Nephron (organoid): Measurements from ENCODE around the gene AGAP1.
A peak's percentile ranks its signal among the peaks of the same experiment; 100 is the strongest.

Experiments
- H3K27ac Mint-ChIP-seq, 3 experiments: 2 replicates each; pipeline ENCODE4 v1.8.0; 2020; ENCODE audit warnings: mixed read lengths in 3 of 3, mild to moderate bottlenecking in 2 of 3, moderate library complexity in 1 of 3
- H3K27me3 Mint-ChIP-seq: 2 replicates; pipeline ENCODE4 v1.8.0; 2021; ENCODE audit warnings: low read depth, mild to moderate bottlenecking, moderate library complexity, mixed read lengths
- H3K36me3 Mint-ChIP-seq: 2 replicates; pipeline ENCODE4 v1.8.0; 2020; ENCODE audit warnings: low read depth, mixed read lengths
- H3K4me1 Mint-ChIP-seq: 2 replicates; pipeline ENCODE4 v1.8.0; 2020; ENCODE audit warnings: mixed read lengths
- H3K4me3 Mint-ChIP-seq, 3 experiments: 2 replicates each; pipeline ENCODE4 v1.8.0; 2020; ENCODE audit warnings: mild to moderate bottlenecking in 3 of 3, mixed read lengths in 3 of 3, moderate library complexity in 2 of 3
- H3K9me3 Mint-ChIP-seq: 2 replicates; pipeline ENCODE4 v1.8.0; 2020; ENCODE audit warnings: mixed read lengths
- CTCF ChIP-seq, 3 experiments: fragments of 200-600 bp; sonication (generic); IDR thresholded peaks; one replicate each; pipeline ENCODE4 v1.5.0; 2021; ENCODE audit warnings: antibody characterized with exemption in 3 of 3; ENCODE audit not compliant: unreplicated experiment in 3 of 3

Gene AGAP1

GRCh38 chr2:235595422-235596010 is 101.7 kb downstream of the AGAP1 start:
- H3K4me1 Mint-ChIP-seq, result peaks cover 8% of the 10 kb centered on the region
- no peak overlapping the region for H3K27ac Mint-ChIP-seq
- H3K9me3 Mint-ChIP-seq, result no peaks in the 10 kb centered on the region
- H3K27me3 Mint-ChIP-seq, result peaks cover 4% of the 10 kb centered on the region
- TF ChIP-seq CTCF (IDR thresholded peaks at IDR 0.05; ENCODE audit: unreplicated experiment in 3 of 3), result peak; percentile 74 to 88 (median 85)
- no peak overlapping the region for H3K4me3 Mint-ChIP-seq
- no peaks in the 10 kb centered on the region for H3K36me3 Mint-ChIP-seq

DNA sequence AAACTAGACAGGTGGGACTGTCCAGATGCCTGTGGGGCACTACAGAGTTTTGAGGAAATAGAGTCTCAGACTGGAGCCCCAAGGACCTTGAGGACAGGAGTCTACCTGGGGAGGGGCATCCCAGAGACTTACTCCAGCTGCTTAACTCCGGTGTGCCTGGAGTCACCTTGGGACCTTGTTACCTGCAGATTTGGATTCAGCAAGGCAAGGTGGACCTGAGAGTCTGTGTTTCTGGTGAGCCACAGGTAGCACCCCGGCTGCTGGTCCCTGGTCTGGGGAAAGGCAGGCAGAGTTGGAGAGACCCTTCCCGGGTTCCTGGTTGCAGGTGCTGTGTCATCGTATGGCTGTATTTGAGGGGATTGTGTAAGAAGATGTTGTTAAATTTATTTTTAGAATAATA is 102.4 kb downstream of the AGAP1 start:
- H3K36me3 Mint-ChIP-seq, result no peaks in the 10 kb centered on the region
- H3K4me3 Mint-ChIP-seq, result no peak overlapping the region
- TF ChIP-seq CTCF (IDR thresholded peaks at IDR 0.05; ENCODE audit: unreplicated experiment in 3 of 3), result no peak
- no peaks in the 10 kb centered on the region for H3K9me3 Mint-ChIP-seq
- no peak overlapping the region for H3K27ac Mint-ChIP-seq
- H3K27me3 Mint-ChIP-seq, result peaks cover 4% of the 10 kb centered on the region
- H3K4me1 Mint-ChIP-seq, result peaks cover 8% of the 10 kb centered on the region

GRCh38 chr2:235597081-235597615 is 103.3 kb downstream of the AGAP1 start:
- Mint-ChIP-seq H3K4me3 (no peak overlapping the region), H3K4me1 (peaks cover 8% of the 10 kb centered on the region), H3K36me3 (peaks cover 3% of the 10 kb centered on the region), H3K9me3 (no peaks in the 10 kb centered on the region), H3K27ac (no peak overlapping the region), H3K27me3 (peaks cover 4% of the 10 kb centered on the region)
- TF ChIP-seq CTCF (IDR thresholded peaks at IDR 0.05; ENCODE audit: unreplicated experiment in 3 of 3), result no peak

- Mint-ChIP-seq H3K9me3 (peaks cover under 1% of the 10 kb centered on the region), H3K27ac (no peak overlapping the region), H3K4me3 (no peak overlapping the region), H3K4me1 (peaks cover 8% of the 10 kb centered on the region), H3K36me3 (peaks cover 8% of the 10 kb centered on the region), H3K27me3 (peaks cover 4% of the 10 kb centered on the region)
- TF ChIP-seq CTCF (IDR thresholded peaks at IDR 0.05; ENCODE audit: unreplicated experiment in 3 of 3), result no peak
These were observed 104.2 kb downstream of the AGAP1 start for GRCh38 chr2:235598026-235598425.

GRCh38 chr2:235598532-235599531 is 105.0 kb downstream of the AGAP1 start:
- TF ChIP-seq CTCF (IDR thresholded peaks at IDR 0.05; ENCODE audit: unreplicated experiment in 3 of 3), result no peak
- Mint-ChIP-seq H3K27ac (no peak overlapping the region), H3K9me3 (peaks cover 3% of the 10 kb centered on the region), H3K27me3 (peaks cover 4% of the 10 kb centered on the region), H3K36me3 (peaks cover 10% of the 10 kb centered on the region), H3K4me3 (no peak overlapping the region), H3K4me1 (peaks cover 8% of the 10 kb centered on the region)
